Panc1 (cell line): ENCODE data around the gene CACNA1D. TPM values are rescaled to one million over a fixed set of nuclear protein-coding genes. Genes with fewer than 3 reads are reported as not detected.

Source experiments
- ATAC-seq: fragments of 200-7000 bp; cut with Tn5 transposase; 2 replicates; pipeline ENCODE4 v1.9.1; 2020; ENCODE audit warnings: mild to moderate bottlenecking, moderate library complexity
- BruUV-seq: library from RNA; stranded (reverse); fragments of 400-500 nt; replicated peaks from 2 replicates; lab custom pipeline; 2021; lab: Mats Ljungman, UMichigan
- CTCF ChIA-PET: fragments of 300-600 bp; sonication (Branson Sonifier 250); formaldehyde crosslinking; loops from one replicate; lab custom pipeline; 2022; ENCODE audit warnings: antibody characterized with exemption; lab: Charles Lee
- POLR2A ChIA-PET: fragments of 300-600 bp; sonication (Branson Sonifier 250); formaldehyde crosslinking; loops from one replicate; lab custom pipeline; 2022; ENCODE audit warnings: antibody characterized with exemption; lab: Charles Lee
- DNase-seq: peaks from one replicate; pipeline ENCODE4 v3.0.0-alpha.2; 2010; ENCODE audit warnings: low read depth, low spot score
- H3K27ac ChIP-seq: 2 replicates; pipeline ENCODE4 v1.5.1; 2011; ENCODE audit warnings: mild to moderate bottlenecking, low read length, inconsistent platforms
- H3K27me3 ChIP-seq: fragments of 200-500 bp; sonication (Bioruptor generic); 2 replicates; pipeline ENCODE4 v1.6.0; 2014; ENCODE audit warnings: low read length, inconsistent platforms; ENCODE audit not compliant: control insufficient read depth, insufficient read depth
- H3K36me3 ChIP-seq: fragments of 200-500 bp; sonication (Bioruptor generic); 2 replicates; pipeline ENCODE4 v1.5.1; 2014; ENCODE audit warnings: inconsistent platforms, mild to moderate bottlenecking, low read length, moderate library complexity; ENCODE audit not compliant: control insufficient read depth, insufficient read depth
- H3K4me1 ChIP-seq: 2 replicates; pipeline ENCODE4 v1.5.1; 2011; ENCODE audit warnings: inconsistent platforms, mild to moderate bottlenecking, low read length, moderate library complexity; ENCODE audit not compliant: control insufficient read depth, insufficient read depth
- H3K4me3 ChIP-seq, 2 experiments: 2 replicates each; pipeline ENCODE4 v1.5.1; 2011 to 2012; ENCODE audit warnings: low read depth in 2 of 2, low read length in 2 of 2, mild to moderate bottlenecking in 2 of 2, inconsistent platforms in 1 of 2, moderate library complexity in 1 of 2
- H3K9me3 ChIP-seq: fragments of 200-500 bp; sonication (Bioruptor generic); 2 replicates; pipeline ENCODE4 v1.5.1; 2014; ENCODE audit warnings: low read depth, mild to moderate bottlenecking, inconsistent platforms, low read length, moderate library complexity; ENCODE audit not compliant: control insufficient read depth, insufficient read depth
- POLR2AphosphoS5 ChIP-seq: IDR thresholded peaks from 2 replicates; pipeline ENCODE4 v1.6.1; 2012; ENCODE audit warnings: mild to moderate bottlenecking, low read depth, low read length, moderate library complexity
- SIN3A ChIP-seq: IDR thresholded peaks from 2 replicates; pipeline ENCODE4 v1.6.1; 2012; ENCODE audit warnings: low read depth, mild to moderate bottlenecking, low read length, moderate library complexity, borderline replicate concordance; ENCODE audit not compliant: insufficient read depth
- TCF7L2 ChIP-seq: IDR thresholded peaks from 2 replicates; pipeline ENCODE4 v1.6.1; 2011; ENCODE audit warnings: mild to moderate bottlenecking, low read depth, low read length, inconsistent platforms
- in situ Hi-C: cut with HindIII; loops from 2 replicates; pipeline ENCODE4 v1.10.0; 2016; ENCODE audit warnings: low sequenced_read_pairs, low pct_unique_long_range_greater_than_20kb
- intact Hi-C: fragments of 100-400 bp; cut with micrococcal nuclease; formaldehyde crosslinking; loops from one replicate; pipeline ENCODE4 v1.10.0; 2022; ENCODE audit not compliant: unreplicated experiment
- total RNA-seq: library from RNA; stranded (reverse); gene quantifications from one replicate; pipeline ENCODE4 v1.2.1, GENCODE V29; 2021; ENCODE audit not compliant: unreplicated experiment
- TF ChIP-seq, protein P1 (sequence below): fragments of 450-650 bp; IDR thresholded peaks from 2 replicates; pipeline ENCODE4 v1.5.1; 2017; ENCODE audit warnings: mild to moderate bottlenecking
- TF ChIP-seq, protein P2 (sequence below), 2 experiments: IDR thresholded peaks; 2 replicates each; pipeline ENCODE4 v1.6.1; 2011 to 2012; ENCODE audit warnings: low read depth in 2 of 2, control low read depth in 1 of 2, low read length in 1 of 2, mild to moderate bottlenecking in 1 of 2, moderate library complexity in 1 of 2; ENCODE audit not compliant: insufficient read depth in 1 of 2

CACNA1D gene
- total RNA-seq, 1 experiment from 2014 or later, result 23.0 TPM

DNA sequence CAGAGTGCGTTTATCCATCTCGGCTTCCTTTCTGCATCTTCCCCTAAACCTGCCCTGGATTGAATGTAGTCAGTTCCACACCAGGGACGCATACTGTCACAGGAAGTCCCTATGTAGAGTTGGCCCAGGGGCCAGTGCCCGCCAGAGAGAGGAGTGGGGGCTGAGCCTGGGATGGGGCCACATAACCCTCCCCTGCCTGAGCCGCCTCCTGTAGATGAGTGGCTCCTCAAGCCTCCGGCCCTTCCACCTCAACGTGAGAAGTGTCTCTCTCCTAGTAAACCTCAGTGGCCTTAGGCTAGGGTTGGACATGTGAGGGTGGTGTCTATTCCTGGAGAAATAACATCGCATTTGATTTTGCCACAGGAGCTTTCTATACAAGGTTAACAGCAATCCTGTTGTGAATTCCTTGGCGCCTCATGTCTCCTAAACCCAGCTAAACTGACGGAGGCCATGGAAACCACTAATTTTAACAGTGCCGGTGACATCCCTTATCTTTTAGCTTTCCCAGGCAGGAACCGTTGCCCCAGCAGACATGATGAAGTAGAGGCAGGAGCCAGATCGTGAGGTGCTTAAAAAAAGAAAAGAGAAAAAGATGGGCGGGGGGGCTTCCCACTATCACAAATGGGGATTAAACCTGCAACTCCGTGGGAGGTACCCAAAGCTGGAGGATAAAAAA lies 180.7 kb downstream of the CACNA1D start:
- no TSS peak for BruUV-seq
- ChIA-PET POLR2A (no interaction called here), CTCF (no interaction called here)
- Histone ChIP-seq H3K27me3 (no peaks in the 10 kb centered on the region), H3K27ac (no peak overlapping the region), H3K36me3 (no peaks in the 10 kb centered on the region), H3K9me3 (no peaks in the 10 kb centered on the region), H3K4me1 (no peaks in the 10 kb centered on the region), H3K4me3 (no peak overlapping the region)
- DNase-seq, result no peak
- no peak for ATAC-seq
- TF ChIP-seq, protein P1, sequence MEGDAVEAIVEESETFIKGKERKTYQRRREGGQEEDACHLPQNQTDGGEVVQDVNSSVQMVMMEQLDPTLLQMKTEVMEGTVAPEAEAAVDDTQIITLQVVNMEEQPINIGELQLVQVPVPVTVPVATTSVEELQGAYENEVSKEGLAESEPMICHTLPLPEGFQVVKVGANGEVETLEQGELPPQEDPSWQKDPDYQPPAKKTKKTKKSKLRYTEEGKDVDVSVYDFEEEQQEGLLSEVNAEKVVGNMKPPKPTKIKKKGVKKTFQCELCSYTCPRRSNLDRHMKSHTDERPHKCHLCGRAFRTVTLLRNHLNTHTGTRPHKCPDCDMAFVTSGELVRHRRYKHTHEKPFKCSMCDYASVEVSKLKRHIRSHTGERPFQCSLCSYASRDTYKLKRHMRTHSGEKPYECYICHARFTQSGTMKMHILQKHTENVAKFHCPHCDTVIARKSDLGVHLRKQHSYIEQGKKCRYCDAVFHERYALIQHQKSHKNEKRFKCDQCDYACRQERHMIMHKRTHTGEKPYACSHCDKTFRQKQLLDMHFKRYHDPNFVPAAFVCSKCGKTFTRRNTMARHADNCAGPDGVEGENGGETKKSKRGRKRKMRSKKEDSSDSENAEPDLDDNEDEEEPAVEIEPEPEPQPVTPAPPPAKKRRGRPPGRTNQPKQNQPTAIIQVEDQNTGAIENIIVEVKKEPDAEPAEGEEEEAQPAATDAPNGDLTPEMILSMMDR, result no peak
- TF ChIP-seq TCF7L2, result no peak
- TF ChIP-seq, protein P2, sequence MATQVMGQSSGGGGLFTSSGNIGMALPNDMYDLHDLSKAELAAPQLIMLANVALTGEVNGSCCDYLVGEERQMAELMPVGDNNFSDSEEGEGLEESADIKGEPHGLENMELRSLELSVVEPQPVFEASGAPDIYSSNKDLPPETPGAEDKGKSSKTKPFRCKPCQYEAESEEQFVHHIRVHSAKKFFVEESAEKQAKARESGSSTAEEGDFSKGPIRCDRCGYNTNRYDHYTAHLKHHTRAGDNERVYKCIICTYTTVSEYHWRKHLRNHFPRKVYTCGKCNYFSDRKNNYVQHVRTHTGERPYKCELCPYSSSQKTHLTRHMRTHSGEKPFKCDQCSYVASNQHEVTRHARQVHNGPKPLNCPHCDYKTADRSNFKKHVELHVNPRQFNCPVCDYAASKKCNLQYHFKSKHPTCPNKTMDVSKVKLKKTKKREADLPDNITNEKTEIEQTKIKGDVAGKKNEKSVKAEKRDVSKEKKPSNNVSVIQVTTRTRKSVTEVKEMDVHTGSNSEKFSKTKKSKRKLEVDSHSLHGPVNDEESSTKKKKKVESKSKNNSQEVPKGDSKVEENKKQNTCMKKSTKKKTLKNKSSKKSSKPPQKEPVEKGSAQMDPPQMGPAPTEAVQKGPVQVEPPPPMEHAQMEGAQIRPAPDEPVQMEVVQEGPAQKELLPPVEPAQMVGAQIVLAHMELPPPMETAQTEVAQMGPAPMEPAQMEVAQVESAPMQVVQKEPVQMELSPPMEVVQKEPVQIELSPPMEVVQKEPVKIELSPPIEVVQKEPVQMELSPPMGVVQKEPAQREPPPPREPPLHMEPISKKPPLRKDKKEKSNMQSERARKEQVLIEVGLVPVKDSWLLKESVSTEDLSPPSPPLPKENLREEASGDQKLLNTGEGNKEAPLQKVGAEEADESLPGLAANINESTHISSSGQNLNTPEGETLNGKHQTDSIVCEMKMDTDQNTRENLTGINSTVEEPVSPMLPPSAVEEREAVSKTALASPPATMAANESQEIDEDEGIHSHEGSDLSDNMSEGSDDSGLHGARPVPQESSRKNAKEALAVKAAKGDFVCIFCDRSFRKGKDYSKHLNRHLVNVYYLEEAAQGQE (IDR thresholded peaks at IDR 0.05; ENCODE audit: insufficient read depth in 1 of 2, low read depth in 2 of 2, low read length in 1 of 2), result no peak
- no peak for TF ChIP-seq SIN3A
- TF ChIP-seq POLR2AphosphoS5, result no peak
- intact Hi-C loops, result no loop called here
- in situ Hi-C loops, result no loop called here

DNA sequence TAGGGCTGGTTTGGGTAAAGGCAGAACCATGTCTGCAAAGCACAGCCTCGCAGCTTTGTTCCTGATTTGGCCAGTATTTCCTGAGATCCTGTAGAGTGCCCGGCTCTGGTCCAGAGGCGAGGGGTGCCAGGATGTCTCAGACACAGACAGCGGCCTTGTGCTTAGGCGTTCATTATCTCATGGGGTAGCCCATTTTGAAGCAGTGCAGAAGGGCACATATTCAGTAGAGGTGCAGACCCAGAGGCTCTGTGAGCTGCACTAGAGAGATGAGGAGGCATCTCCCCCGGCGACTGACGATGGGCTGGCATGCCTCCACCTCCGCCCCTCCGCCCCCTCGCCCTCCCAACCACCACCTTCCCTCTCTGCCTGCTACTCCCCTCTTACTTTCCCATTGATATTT lies 181.5 kb downstream of the CACNA1D start:
- BruUV-seq, result no TSS peak
- H3K27me3 ChIP-seq, result no peaks in the 10 kb centered on the region
- no peak overlapping the region for H3K4me3 ChIP-seq
- no peaks in the 10 kb centered on the region for H3K4me1 ChIP-seq
- ATAC-seq, result no peak
- H3K9me3 ChIP-seq, result no peaks in the 10 kb centered on the region
- intact Hi-C loops, result no loop called here
- TF ChIP-seq, protein P1, result no peak
- no peak overlapping the region for H3K27ac ChIP-seq
- ChIA-PET POLR2A (no interaction called here), CTCF (no interaction called here)
- DNase-seq, result no peak
- in situ Hi-C loops, result no loop called here
- H3K36me3 ChIP-seq, result no peaks in the 10 kb centered on the region
